ENCODE results near the gene DNAJB4. TPM values are rescaled to one million over a fixed set of nuclear protein-coding genes. Genes with fewer than 3 reads are reported as not detected.
"Not testable (repeated sequence)": the region's sequence is repeated elsewhere in the genome, so short reads cannot be mapped to it uniquely, and the experiment has no call there.

DNAJB4 gene
- polyA plus RNA-seq, 1 donor from 2014 or later, result 7.3 TPM

DNA sequence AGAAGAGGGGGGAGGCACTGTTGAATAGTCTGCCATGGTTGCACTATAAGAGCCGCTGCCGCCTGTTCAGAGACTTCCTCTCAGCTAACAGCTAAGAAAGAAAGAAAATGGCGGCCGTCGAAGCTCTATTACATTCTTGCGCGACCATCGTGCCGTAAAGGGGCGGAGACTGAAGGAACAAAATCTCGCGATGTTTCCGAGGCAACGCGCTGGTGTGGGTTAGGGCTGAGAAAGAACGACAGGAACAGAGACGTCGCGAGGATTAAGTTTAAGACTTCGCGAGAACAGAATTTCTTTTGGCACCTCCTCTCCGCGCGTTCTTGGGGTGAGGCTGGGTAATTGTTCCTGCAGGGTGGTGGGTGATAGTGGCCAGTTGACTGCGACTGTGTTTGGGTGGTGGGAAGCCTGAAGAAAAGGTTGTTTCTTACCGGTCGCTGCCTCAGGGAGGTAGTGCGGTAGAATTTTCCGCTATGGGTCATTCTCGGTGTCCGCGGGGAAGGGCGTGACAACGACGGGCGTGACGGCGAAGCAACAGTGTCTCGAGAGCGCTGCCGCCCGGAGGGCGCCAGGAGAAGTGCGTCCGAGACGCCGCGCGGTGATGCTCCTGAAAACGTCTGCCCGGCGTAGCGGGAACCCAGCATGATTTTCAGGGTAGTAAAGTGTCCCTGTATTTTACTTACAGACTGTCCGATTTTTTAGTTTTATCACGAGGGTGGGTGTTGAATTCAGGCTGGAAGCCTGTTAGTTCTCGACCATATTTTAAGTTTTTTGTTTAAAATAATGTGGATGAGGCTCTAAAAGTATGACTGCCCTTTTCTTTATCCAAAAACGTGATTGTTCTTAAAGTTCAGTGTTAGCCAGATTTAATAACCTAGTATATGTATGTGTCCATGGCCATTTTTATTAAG, 25.5 kb upstream of the DNAJB4 start, which contains the start of gene FUBP1:
TSS of gene FUBP1 (minus strand) at position 104 of the 908 bp plus-strand sequence. CDS start at position 36, 68 bp downstream.
- Mint-ChIP-seq H3K4me1 (peaks cover 27 to 31% (median 31%) of the 10 kb centered on the region in 3 donors), H3K36me3 (no peaks in the 10 kb centered on the region), H3K27ac (no peak within 1 kb of the TSS), H3K4me3 (no peak within 1 kb of the TSS), H3K27me3 (no peaks in the 10 kb centered on the region), H3K9me3 (no peaks in the 10 kb centered on the region)

DNA sequence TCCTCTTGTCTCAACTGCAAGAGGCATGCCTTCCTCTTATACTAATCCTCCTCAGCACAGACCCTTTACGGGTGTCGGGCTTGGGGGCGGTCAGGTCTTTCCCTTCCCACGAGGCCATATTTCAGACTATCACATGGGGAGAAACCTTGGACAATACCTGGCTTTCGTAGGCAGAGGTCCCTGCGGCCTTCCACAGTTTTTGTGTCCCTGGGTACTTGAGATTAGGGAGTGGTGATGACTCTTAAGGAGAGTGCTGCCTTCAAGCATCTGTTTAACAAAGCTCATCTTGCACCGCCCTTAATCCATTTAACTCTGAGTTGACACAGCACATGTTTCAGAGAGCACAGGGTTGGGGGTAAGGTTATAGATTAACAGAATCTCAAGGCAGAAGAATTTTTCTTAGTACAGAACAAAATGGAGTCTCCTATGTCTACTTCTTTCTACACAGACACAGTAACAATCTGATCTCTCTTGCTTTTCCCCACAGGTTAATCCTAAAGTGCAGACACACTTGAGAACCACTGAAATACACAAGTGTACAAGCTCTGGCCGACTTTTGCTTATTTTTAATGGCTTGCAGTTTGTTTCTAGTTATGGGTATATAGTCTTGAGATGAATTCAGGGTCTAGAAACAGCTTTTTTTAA, 21.3 kb upstream of the DNAJB4 start:
- H3K36me3 Mint-ChIP-seq, H3K27me3 Mint-ChIP-seq, H3K4me3 Mint-ChIP-seq, H3K27ac Mint-ChIP-seq, H3K9me3 Mint-ChIP-seq: not testable (repeated sequence)
- peaks cover 9 to 23% (median 21%) of the 10 kb centered on the region in 3 donors for H3K4me1 Mint-ChIP-seq

DNA sequence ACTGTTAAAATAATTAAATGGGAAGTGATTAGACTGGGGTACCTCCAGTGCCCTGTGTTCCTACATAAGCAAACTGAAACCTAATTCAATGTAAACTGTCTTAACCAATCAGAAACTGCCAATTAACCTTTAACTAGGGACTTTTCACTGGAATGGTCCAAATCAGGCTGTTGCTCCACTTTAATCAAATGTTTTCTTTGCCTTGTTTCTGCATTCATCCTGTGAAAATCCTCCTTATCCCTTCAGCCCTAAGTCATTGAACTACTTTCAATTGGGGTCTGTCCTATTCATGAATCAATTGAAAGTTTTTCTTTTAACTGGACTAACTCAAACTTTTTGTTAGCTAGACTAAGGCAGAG, 20.8 kb upstream of the DNAJB4 start:
- Mint-ChIP-seq H3K36me3 (peaks cover 6% of the 10 kb centered on the region), H3K9me3 (no peaks in the 10 kb centered on the region), H3K27ac (no peak overlapping the region), H3K27me3 (no peaks in the 10 kb centered on the region), H3K4me3 (peak overlapping the region in 1 of 4 donors; percentile 29), H3K4me1 (peaks cover 11 to 26% (median 26%) of the 10 kb centered on the region in 3 donors)

DNA sequence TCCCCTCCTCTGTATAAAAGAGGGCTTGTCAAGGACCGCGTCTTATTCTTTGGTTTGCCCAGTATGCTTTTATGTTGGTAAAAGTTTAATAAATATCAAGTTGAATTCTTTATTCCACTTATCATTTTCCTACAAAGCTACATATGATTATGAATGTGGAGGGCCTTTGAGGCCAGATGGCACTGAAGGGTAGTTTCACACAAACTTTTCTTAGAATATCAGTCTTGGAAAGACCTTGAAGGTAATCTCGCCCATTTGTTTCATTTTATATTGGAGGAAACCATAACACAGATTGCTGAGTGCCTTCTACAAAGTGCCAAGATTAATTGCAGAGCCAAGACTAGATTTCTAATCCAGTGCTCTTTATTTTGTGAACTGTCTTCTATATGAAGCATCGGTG, 20.1 kb upstream of the DNAJB4 start:
- H3K4me3 Mint-ChIP-seq, result peak overlapping the region in 1 of 4 donors; percentile 29
- H3K4me1 Mint-ChIP-seq, result peaks cover 16 to 33% (median 26%) of the 10 kb centered on the region in 3 donors
- no peaks in the 10 kb centered on the region for H3K27me3 Mint-ChIP-seq
- H3K27ac Mint-ChIP-seq, result no peak overlapping the region
- H3K9me3 Mint-ChIP-seq, result no peaks in the 10 kb centered on the region
- peaks cover 6% of the 10 kb centered on the region for H3K36me3 Mint-ChIP-seq

DNA sequence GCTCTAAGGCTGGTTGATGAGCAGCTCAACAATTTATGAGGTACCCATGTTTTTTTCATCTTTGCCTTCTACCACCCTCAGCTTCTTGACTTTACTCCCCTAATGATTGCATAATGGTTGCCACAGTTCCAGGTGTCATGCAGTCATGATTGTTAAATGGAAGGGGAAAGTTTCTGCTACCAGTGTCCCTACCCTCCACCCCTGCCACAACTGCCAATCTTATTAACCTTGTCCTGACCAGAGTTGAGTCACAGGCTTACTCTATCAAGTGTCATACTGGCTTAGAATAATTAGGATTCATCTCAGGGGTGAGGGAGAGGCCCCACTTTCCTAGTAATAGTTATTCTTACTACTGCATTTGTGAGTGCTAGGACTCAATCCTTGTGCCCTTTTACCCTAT, 17.9 kb upstream of the DNAJB4 start:
- no peak overlapping the region for H3K27ac Mint-ChIP-seq
- no peak overlapping the region for H3K4me3 Mint-ChIP-seq
- H3K9me3 Mint-ChIP-seq, result no peaks in the 10 kb centered on the region
- H3K4me1 Mint-ChIP-seq, result peaks cover 17 to 32% (median 23%) of the 10 kb centered on the region in 3 donors
- H3K36me3 Mint-ChIP-seq, result peaks cover 7% of the 10 kb centered on the region
- H3K27me3 Mint-ChIP-seq, result no peaks in the 10 kb centered on the region

DNA sequence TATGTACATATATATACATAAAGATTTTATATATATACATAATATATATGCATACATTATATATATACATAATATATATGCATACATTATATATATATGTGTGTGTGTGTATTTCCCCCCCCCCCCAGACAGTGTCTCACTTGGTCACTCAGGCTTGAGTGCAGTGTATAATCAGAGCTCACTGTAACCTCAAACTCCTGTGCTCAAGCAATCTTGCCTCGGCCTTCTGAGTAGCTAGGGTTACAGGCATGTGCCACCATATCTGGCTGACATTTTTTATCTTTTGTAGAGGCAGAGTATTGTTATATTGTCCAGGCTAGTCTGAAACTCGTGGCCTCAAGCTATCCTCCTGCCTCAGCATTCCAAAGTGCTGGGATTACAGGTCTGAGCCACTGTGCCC, 16.8 kb upstream of the DNAJB4 start:
- Mint-ChIP-seq H3K4me3 (no peak overlapping the region), H3K36me3 (peaks cover 9% of the 10 kb centered on the region), H3K27ac (peak overlapping the region in 1 of 3 donors; percentile 4), H3K4me1 (peaks cover 17 to 32% (median 23%) of the 10 kb centered on the region in 3 donors), H3K27me3 (no peaks in the 10 kb centered on the region), H3K9me3 (no peaks in the 10 kb centered on the region)

DNA sequence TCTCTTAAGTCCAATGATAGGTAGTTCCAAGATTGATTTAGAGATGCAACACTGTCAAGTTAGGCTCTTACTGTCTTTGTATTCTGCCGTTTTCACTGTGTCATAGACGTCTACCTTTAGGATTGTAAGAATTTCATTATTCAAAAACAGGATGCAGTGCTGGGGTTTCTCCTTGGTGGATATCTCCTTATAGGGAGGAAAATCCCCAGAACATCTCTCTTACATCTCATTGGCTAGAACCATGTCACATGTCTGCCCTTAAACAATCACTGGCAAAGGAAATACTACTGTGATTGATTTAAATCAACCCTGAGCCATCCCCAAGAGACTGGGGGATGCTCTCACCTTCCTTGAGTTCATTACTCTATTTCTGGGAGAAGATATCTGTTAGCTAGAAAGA, 15.0 kb upstream of the DNAJB4 start:
- Mint-ChIP-seq H3K4me3 (no peak overlapping the region), H3K36me3 (peaks cover 11% of the 10 kb centered on the region), H3K9me3 (no peaks in the 10 kb centered on the region), H3K27ac (no peak overlapping the region), H3K27me3 (no peaks in the 10 kb centered on the region), H3K4me1 (peaks cover 17 to 29% (median 25%) of the 10 kb centered on the region in 3 donors)

DNA sequence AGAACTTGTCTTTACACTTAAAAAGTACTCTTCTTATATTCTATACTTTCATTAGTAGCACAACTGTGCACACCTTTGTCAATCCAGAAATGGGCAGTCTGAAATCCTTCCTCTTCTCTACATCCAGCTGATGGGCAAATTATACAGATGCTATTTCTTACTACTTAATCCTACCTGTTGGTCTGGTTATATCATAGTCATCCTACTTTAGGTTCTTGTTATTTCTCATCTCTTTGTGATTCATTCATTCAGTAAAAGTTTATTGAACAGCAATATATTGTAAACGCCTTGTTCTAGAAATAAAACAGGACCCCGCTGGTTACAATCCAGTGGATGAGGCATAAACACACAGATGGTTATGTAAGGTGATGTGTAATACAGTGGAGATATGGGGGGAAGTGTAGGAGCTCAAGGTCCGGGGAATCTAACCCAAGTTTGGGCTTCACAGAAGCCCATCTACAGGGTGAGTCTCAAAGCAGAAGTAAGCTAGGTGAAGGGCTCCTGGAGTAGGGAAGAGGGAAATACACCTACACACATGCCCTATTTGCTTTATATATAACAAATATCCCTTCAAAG, 14.0 kb upstream of the DNAJB4 start:
- Mint-ChIP-seq H3K4me3 (no peak overlapping the region), H3K4me1 (peaks cover 17 to 25% (median 23%) of the 10 kb centered on the region in 3 donors), H3K27ac (peak overlapping the region in 1 of 3 donors; percentile 32), H3K27me3 (no peaks in the 10 kb centered on the region), H3K9me3 (no peaks in the 10 kb centered on the region), H3K36me3 (peaks cover 11% of the 10 kb centered on the region)

DNA sequence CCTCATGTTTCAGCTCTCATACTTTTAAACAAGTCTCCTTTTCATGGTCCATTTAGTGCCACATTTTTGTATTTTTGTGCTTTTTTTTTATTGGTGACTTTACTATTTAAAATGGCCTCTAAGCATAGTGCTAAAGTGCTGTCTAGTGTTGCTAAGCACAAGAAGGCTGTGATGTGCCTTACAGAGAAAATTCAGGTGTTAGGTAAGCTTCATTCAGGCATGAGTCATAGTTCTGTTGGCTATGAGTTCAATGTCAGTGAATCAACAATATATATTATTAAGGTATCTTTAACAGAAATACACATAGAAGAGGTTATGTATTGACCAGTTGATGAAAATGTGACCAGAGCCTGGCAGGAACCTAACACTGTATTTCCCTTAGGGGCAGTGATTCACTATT, 13.1 kb upstream of the DNAJB4 start:
- H3K27me3 Mint-ChIP-seq, result no peaks in the 10 kb centered on the region
- H3K4me3 Mint-ChIP-seq, result no peak overlapping the region
- no peaks in the 10 kb centered on the region for H3K9me3 Mint-ChIP-seq
- H3K4me1 Mint-ChIP-seq, result peaks cover 16 to 19% (median 17%) of the 10 kb centered on the region in 3 donors
- peaks cover 11% of the 10 kb centered on the region for H3K36me3 Mint-ChIP-seq
- H3K27ac Mint-ChIP-seq, result no peak overlapping the region

DNA sequence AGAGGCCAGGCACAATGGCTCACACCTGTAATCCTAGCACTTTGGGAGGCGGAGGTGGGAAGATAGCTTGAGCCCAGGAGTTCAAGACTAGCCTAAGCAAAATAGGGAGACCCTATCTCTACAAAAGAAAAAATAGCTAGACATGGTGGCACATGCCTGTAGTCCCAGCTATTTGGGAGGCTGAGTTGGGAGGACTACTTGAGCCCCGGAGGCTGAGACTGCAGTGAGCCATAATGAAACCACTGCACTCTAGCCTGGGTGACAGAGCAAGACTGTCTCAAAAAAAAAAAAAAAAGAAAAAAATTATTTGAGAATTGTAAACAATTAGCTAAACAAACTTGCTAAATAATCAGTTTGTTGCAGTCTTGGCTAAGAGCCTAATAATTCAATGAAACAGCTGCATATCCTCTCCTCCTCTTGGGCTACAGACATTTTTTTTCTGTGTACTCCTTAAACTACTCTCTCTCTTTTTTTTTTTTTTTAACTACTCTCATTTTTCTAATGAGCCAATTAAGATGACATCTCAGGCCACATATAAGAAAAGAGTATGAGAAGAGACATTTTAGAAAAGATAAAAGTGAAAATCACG, 10.5 kb upstream of the DNAJB4 start:
- H3K9me3 Mint-ChIP-seq, result no peaks in the 10 kb centered on the region
- H3K27me3 Mint-ChIP-seq, result no peaks in the 10 kb centered on the region
- H3K4me3 Mint-ChIP-seq, result no peak overlapping the region
- no peak overlapping the region for H3K27ac Mint-ChIP-seq
- H3K4me1 Mint-ChIP-seq, result peaks cover 9 to 15% (median 9%) of the 10 kb centered on the region in 3 donors
- H3K36me3 Mint-ChIP-seq, result peaks cover 5% of the 10 kb centered on the region

DNA sequence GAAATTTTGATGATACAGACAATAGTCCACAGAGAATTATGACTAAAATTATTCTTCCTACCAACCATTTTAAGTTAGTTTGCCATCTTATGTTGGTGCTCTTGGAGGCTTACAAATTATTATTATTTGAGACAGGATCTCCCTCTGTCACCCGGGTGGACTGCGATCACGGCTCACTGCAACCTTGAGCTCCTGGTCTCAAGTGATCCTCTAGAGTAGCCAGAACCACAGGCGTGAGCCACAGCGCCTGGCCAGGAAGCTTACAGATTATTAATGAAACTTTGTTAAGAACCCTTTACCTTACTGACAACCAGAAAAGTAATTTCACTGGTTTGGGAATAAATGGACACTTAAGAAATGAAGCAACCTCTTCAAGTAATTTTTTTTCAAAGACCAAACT, 8.0 kb upstream of the DNAJB4 start:
- no peak overlapping the region for H3K4me3 Mint-ChIP-seq
- H3K9me3 Mint-ChIP-seq, result no peaks in the 10 kb centered on the region
- peaks cover 3% of the 10 kb centered on the region for H3K36me3 Mint-ChIP-seq
- no peak overlapping the region for H3K27ac Mint-ChIP-seq
- no peaks in the 10 kb centered on the region for H3K27me3 Mint-ChIP-seq
- H3K4me1 Mint-ChIP-seq, result peaks cover under 1 to 4% (median 2%) of the 10 kb centered on the region in 3 donors

DNA sequence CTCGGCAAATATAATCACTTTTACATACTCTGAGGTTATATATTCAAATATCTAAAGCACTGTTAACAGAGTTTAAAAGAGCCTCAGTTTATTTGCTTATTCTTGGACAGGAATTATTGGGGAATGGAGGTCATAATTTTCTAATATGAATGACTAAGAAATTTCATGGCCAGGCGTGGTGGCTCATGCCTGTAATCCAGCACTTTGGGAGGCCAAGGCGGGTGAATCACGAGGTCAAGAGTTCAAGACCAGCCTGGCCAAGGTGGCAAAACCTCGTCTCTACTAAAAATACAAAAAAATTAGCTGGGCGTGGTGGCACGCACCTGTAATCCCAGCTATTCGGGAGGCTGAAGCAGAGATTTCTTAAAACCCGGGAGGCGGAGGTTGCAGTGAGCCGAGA, 4.2 kb upstream of the DNAJB4 start:
- peak overlapping the region in 1 of 3 donors; percentile 23 for H3K27ac Mint-ChIP-seq
- peaks cover 6 to 20% (median 17%) of the 10 kb centered on the region in 3 donors for H3K4me1 Mint-ChIP-seq
- H3K27me3 Mint-ChIP-seq, H3K4me3 Mint-ChIP-seq, H3K36me3 Mint-ChIP-seq, H3K9me3 Mint-ChIP-seq: not testable (repeated sequence)

DNA sequence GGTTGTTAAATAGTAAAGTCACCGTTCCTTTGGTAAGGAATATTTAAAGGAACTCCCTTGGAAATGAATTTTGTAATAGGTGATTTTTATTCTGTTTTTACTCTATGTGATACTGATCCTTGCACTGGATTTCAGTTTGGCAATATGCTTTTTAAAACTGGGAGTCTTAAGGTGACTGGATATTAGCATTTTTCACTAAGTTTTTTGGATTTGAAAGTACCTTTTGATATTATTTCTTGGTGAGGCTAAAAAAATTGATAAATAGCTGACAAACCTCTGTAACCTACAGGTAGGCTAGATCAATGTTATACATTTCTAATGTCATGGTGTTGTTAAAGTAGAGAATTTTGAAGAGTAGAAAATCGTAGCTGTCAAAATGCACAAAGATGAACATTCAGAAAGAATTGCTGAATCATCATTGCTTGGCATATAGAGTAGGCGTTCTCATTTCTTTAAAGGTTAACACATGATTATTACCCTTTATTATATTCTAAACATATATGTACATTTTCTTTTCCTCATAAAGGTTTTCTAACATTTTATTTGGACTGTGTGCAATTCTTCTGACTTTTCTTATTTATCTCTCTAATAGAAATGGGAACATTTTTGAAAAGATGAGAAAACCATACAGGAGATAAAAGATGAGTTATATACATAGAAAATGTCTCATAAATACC, 1.5 kb upstream of the DNAJB4 start:
- no peaks in the 10 kb centered on the region for H3K36me3 Mint-ChIP-seq
- H3K27me3 Mint-ChIP-seq, result no peaks in the 10 kb centered on the region
- peaks cover 0 to 2% (median 0%) of the 10 kb centered on the region in 3 donors for H3K9me3 Mint-ChIP-seq
- peaks cover 9 to 27% (median 23%) of the 10 kb centered on the region in 3 donors for H3K4me1 Mint-ChIP-seq
- H3K27ac Mint-ChIP-seq, result peak overlapping the region; percentile 94 to 99 (median 99)
- H3K4me3 Mint-ChIP-seq, result peak overlapping the region; percentile 41 to 81 (median 58)

DNA sequence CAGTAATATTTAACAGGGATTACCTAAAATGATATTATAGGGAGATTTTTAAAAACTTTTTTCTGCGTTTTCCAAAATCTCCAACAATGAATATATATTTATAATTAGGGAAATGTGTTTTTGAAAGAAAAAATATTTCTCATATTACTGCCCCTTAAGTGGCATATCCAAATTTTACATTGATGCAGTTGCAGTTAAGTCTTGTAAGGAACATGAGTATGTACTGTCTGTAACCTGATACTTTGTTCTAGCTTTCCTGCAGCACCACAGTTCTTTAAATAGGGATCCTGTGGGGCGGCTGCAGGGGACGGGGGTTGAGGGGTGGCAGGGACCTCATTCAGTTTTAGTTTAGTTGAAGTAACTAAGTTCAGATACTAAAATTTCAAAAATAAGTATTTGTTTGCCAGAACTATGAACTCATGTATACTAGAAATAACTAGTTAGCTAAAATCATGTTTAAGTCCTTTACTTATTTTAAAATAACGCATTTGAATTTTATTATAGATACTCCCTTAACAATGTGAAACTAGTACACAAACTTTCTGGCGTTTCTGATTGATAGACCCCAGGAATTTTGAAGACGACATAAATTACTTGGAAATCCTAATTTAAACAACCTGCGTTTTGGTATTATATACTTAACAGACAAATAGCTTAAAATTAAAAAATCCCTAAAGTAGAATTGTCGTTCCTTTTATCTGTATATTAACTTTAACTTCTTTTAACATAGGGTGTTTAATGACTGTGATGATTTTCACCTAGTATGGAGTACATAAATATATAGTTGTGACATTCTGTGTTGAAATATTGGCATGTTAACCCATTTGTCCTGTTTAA, 639 bp upstream of the DNAJB4 start:
- peak overlapping the region; percentile 94 to 99 (median 99) for H3K27ac Mint-ChIP-seq
- no peaks in the 10 kb centered on the region for H3K36me3 Mint-ChIP-seq
- peaks cover 10 to 29% (median 23%) of the 10 kb centered on the region in 3 donors for H3K4me1 Mint-ChIP-seq
- H3K27me3 Mint-ChIP-seq, result no peaks in the 10 kb centered on the region
- peaks cover 0 to 2% (median 0%) of the 10 kb centered on the region in 3 donors for H3K9me3 Mint-ChIP-seq
- peak overlapping the region; percentile 81 to 94 (median 89) for H3K4me3 Mint-ChIP-seq
